ENCODE results near the gene SDK1.

Gene SDK1

DNA sequence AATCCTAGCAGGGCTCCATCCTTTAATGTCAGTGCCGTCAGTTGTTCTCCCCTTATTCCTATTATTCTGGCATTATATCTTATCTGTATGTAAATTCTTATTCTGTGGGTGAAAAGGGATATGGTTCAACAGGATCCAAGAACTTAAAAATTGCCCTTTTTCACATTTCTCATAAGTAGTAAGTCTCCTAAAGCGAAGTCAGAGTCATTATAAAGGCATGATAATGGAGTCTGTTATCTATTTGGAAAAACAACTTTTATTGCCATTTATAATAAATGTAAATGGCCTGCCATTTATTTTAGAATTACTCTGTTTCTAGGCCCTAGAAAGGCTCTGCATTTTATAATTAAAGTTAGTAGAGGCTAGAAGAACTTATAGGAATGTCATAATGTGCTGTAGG is 31.3 kb downstream of the SDK1 start:
- DNase-seq (ENCODE audit: low read depth in 3 of 3): no peak

DNA sequence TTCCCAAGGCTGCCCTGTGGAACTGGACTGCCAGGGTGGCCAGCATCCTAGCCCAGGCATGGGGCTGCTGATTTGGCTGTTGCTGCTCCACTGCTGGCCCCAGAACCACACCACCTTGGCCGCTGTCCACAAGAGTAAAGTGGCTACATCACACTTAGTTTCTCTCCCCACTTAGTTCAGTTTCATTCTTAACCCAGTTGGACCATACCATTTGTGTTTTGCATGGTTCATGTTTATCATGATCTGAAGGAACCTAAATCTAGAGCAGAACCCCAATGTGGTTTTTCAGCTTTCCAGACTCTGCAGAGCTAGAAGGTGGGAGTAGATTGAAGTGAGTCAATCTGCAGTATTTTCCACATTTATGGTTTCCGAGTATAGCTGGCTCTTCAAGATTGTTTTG is 32.8 kb downstream of the SDK1 start:
- no peak for DNase-seq (ENCODE audit: low read depth in 3 of 3)

DNA sequence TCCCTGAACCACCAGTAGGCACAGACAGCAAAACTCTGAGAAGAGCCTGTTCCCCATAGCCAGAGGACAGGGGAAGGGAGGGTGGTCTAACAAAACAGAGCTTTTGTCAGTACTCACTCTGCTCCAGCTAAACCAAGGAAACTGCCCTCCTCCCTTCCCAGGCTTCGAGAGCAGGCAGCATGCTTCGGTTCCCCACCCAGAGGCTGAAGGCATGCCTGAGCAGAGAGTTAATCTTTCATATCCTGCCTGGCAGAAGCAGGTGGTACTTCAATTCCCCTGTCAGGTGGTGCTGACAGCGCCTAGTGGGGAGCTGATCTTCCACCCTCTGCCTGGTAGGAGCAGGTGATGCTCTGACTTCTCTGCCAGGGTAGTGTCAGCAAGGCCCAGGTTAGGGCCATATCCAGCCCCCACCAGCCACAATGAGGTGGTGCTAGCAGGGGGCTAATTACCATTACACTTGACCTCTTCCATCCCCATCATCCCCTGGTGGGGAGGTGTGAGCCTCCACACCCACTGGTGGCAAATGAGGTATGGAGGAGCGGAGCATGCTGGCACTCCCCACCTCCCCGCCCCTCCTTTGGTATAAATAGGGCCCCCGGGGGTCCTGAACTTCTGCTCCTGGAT is 35.1 kb downstream of the SDK1 start:
- no peak for DNase-seq (ENCODE audit: low read depth in 3 of 3)

DNA sequence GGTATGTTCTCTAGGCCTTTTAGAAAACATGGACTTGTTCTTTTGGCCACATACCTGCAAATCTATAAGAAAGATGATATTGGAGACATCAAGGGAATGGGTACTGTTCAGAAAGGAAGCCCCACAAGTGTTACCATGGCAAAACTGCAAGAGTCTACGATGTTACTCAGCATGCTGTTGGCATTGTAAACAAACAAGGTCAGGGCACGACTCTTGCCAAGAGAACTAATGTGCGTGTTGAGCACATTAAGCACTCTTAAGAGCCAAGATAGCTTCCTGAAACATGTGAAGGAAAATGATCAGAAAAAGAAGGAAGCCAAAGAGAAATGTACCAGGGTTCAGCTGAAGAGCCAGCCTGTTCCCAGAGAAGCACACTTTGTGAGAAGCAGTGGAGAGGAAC is 37.1 kb downstream of the SDK1 start:
- no peak for DNase-seq (ENCODE audit: low read depth in 3 of 3)

- DNase-seq (ENCODE audit: low read depth in 3 of 3): no peak
These were observed 44.8 kb downstream of the SDK1 start for GRCh38 chr7:3345699-3346481.

DNA sequence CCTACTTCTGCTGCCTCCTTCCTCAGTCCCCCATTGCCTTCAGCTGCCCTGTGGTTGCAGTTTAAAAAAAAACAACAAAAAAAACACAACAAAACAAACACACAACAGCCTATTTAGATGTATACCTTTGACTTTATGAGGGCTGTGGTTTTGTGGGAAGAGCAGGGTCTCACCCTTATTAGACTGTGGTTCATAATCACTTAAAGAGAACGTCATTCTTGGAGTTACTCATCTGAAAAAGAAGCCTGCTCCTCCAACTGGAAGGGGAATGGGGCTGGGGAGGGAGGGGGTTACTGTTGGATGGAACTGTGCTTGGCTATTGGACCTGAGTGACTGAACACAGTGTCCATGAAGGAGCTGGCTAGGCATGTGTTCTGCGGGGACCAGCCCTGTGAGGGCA is 48.1 kb downstream of the SDK1 start:
- DNase-seq (ENCODE audit: low read depth in 3 of 3): no peak

DNA sequence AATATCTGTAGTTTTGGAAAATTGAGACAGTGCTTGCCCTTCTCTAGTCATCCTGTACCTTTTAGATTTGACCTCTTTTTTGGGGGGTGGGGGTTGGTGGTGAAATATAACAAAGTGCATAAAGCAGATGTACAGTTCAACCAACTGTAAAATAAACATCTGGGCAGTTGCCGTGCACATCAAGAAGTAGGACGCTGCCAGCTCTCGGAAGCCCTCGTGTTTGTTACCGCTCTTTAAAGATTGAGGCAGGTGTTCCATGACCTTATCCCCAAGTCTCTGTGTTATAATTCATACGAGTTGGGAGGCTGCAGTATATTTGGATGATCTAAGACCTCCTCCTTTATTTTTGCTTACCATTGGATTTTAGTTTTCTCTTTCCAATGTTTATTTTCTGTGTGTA is 55.1 kb downstream of the SDK1 start:
- DNase-seq (ENCODE audit: low read depth in 3 of 3): no peak

DNA sequence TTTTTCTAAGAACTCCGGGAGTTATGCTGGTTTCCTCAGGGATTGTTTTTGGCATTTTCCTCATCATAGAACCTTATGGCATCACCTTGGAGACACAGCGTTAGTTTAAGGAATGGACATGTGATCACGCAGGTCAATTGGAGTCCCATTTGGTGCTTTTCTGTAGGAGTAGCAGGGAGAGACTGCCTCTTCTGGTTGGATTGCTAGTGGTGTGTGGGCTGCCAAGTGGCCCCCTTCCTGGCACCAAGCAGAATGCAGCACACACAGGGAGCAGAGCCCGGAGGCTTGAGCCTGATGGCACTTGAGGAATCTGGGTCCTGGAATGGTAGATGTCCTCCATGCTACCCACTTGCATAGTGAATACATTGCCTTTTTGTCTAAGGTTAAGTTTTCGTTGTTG is 57.9 kb downstream of the SDK1 start:
- no peak for DNase-seq (ENCODE audit: low read depth in 3 of 3)

DNA sequence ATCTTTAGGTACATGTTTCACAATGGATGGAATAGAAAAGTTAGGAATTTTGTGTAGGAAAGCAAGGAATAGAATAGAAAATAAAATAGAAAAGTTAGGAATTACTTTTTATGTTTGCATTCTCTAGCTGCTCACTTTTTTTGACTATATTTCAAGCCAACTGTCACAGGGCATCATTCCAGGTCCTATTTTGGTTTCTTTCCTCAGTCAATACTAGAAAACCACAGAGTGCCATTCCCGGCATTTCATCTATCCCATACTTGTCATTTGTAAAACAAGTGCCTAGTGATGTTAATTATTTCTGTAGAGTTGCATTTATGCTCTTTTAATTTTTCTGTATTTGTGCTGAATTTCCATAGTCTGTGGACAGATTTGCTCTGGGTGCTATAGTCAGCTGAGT is 66.2 kb downstream of the SDK1 start:
- DNase-seq (ENCODE audit: low read depth in 3 of 3): no peak

DNA sequence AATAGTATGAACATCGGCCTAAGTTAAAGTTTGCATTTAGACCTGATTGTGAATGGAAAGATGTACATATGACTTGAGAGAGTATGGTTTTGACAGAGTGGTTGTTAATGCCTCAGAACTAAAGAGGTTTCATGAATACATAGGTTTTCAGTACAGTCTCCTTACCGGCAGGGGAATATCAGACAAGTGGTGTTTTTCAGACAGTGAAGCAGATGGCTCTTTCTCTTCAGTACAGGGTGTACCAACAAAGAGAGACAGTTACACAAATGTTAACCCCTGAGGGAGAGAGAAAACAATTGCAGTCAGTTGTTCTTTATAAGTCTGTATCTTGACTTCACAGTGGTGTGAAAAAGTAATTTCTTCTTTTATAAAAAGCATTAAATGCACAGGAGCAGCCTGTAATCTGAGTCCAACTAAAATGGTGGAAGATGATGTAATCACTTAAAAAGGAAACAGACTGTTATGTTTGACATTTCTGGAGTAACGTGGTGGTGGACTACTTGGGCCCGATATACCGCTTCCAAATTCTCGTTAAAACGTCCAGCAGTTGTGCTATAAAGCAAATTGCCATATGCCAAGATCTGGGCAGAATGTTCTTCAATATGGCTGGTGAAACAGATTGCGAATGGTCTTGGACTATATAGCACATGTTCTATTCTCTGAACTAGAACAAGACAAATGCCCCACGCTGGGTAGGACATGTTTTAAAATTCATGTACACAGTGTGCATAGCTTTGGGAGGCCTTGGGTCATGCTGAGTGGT is 69.2 kb downstream of the SDK1 start:
- no peak for DNase-seq (ENCODE audit: low read depth in 3 of 3)

DNA sequence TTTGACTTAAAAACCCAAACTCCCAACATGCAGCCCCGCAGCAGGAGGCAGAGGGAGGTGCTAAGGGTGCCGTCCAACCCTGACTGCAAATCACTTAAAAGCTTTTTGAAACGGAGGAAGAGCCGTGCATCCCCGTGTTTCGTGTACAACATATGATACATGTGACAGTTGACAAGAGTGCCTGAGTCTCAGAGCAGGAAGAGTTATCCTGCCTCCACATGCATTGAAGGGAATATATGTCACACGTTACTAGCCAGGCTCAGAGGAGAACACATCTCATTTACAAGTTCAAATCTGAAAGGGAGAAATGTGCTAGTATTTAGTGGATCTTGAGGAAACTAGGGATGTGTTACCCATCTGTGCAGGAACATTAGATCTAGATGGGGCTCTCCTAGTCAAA is 69.9 kb downstream of the SDK1 start:
- DNase-seq (ENCODE audit: low read depth in 3 of 3): no peak

- DNase-seq (ENCODE audit: low read depth in 3 of 3): no peak
These were observed 70.5 kb downstream of the SDK1 start for GRCh38 chr7:3371601-3372000.

DNA sequence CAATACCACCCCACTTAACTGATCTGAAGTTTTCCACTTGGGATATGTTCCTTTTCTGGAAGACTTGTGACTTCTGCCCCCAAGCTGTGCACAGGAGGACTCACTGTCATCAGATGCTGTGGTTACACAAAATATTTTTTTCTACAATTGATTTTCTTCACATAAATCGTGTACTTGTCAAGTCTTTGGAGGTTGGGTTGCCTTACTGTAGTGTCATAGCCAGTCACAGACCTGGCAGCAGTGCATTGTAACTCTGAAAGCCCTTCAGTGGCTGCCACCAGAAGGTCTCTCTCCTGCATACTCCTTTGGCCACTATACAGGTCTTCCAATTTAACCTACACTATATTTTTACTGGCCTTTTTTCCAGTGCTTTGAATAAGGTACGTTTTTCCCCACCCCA is 73.2 kb downstream of the SDK1 start:
- DNase-seq (ENCODE audit: low read depth in 3 of 3): no peak

GRCh38 chr7:3378390-3379150 is 77.5 kb downstream of the SDK1 start:
- DNase-seq (ENCODE audit: low read depth in 3 of 3): no peak

DNA sequence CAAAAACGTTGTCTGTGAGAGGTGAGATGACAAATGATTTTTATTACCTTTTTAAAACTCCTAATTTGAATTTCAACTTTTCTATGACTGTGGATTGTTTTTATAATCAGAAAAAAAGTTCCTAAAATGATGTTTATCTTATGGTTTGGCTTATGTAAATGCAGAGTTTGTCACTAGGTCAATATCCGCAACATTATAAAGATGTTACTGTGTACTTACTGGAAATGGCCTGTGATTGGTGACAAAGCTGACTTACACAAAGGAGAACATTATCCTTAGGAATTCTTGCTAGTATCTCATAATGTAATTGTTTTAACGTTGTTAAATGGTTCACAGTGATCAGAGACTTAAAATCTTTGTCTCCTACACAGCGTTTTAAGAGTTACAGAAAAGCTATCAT is 79.0 kb downstream of the SDK1 start:
- DNase-seq (ENCODE audit: low read depth in 3 of 3): no peak

- DNase-seq (ENCODE audit: low read depth in 3 of 3): no peak
These were observed 80.0 kb downstream of the SDK1 start for GRCh38 chr7:3380886-3381685.

DNA sequence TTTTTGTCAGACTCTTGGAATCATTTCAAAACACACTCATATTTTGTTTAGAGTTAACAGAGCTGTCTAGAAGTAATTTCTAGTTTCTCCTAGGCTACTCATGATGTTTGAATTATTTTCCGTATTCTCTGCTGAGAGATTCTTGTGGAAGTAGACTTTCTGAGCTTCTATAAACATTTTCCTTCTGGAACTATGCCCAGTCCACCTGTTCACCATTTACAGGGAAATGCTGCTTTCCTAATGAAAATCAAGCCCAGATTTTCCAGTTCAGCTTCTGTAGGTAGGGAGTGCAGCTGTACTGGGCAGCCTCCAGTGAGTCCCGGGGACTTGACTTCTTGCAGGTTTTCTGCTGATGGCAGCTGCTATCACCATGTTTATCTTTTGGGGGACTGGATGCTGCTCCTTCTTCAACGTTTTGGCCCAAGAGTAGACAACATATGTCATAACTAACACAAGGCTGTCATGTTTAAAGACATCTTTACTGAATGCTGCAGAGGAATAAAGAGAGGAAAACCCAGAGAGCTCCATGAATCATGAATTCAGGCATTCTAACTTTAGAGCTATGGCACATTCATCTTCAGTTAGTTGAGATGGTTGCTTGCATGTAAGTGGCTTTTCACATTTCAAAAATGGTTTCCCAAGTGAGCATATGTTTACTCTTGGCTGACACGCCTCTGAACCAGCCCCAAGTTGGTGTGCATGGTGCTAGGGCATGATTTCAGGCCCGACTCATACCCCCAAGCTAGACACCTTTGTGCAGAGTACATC is 85.6 kb downstream of the SDK1 start:
- DNase-seq (ENCODE audit: low read depth in 3 of 3): no peak

DNA sequence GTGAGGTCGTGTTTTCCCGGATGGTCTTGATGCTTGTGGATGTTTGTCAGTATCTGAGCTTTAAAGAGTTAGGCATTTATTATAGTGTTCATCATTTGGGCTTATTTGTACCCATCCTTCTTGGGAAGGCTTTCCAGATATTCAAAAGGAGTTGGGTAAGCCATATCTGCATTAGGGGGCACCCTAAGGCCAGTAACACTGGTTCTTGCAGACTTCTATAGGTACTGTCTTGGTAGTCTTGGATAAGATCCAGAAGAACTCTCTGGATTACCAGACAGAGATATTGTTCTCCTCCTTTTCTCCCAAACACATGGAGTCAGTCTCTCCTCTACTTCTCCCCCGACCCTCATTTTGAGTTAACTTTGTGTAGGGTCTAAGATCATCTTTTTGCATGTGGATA is 92.8 kb downstream of the SDK1 start:
- no peak for DNase-seq (ENCODE audit: low read depth in 3 of 3)

DNA sequence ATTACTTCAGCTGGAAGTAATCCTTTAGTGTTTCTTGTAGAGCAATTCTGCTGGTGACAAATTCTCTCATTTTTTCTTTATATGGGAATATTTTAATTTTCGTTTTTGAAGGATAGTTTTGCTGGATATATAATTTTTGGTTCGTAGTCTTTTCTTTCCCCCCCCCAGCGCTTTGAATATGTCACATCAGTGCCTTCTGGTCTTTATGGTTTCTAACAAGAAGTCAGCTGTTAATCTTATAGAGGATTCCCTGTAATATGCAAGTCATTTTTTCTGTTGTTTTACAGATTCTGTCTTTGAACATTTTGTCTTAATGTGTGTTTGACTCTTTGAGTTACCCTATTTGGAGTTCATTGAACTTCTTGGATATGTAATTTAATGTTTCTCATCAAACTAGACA is 96.3 kb downstream of the SDK1 start:
- DNase-seq (ENCODE audit: low read depth in 3 of 3): no peak

GRCh38 chr7:3399858-3400257 is 98.8 kb downstream of the SDK1 start:
- no peak for DNase-seq (ENCODE audit: low read depth in 3 of 3)

GRCh38 chr7:3404501-3404900 is 103.4 kb downstream of the SDK1 start:
- no peak for DNase-seq (ENCODE audit: low read depth in 3 of 3)
